Measurements from ENCODE around the gene SIGLEC7.

The SIGLEC7 gene

DNA sequence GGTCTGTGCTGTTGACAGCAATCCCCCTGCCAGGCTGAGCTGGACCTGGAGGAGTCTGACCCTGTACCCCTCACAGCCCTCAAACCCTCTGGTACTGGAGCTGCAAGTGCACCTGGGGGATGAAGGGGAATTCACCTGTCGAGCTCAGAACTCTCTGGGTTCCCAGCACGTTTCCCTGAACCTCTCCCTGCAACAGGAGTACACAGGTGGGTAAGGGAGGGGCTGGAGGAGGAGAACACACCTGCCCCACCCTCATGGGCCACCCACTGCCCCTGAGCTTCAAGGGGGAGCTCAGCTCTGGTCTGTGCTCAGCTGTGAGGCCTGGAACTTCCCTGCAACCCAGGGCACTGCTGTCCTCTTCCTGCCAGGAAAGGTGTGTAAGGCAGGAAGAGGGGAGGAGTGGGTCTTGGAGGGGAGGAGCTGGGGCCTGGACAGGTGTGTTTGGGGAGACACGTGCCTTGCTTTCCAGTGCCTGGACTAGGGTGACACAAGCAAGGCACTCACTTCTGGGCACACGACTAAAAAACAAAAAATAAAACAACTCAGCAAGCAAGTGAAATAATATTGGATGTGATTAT lies 3.9 kb downstream of the SIGLEC7 start:
- Histone ChIP-seq H3K4me1 (ENCODE audit: control insufficient read depth in 2 of 2, insufficient read depth in 2 of 2, low read length in 2 of 2) (peaks cover 0 to 2% of the 10 kb centered on the region in 2 donors), H3K36me3 (ENCODE audit: control insufficient read depth in 2 of 2, insufficient read depth in 2 of 2, low read length in 2 of 2) (no peaks in the 10 kb centered on the region), H3K9me3 (ENCODE audit: control insufficient read depth in 2 of 2, low read length in 2 of 2) (no peaks in the 10 kb centered on the region), H3K27me3 (ENCODE audit: control insufficient read depth in 2 of 2, insufficient read depth in 2 of 2, low read length in 2 of 2) (no peaks in the 10 kb centered on the region), H3K4me3 (ENCODE audit: low read length in 2 of 2) (no peak overlapping the region), H3K9ac (ENCODE audit: low read depth in 1 of 2, low read length in 2 of 2) (no peak overlapping the region), H3K27ac (ENCODE audit: low read depth in 2 of 2, low read length in 2 of 2) (no peak overlapping the region)

- peaks cover 0 to 2% of the 10 kb centered on the region in 2 donors for H3K4me1 ChIP-seq (ENCODE audit: control insufficient read depth in 2 of 2, insufficient read depth in 2 of 2, low read length in 2 of 2)
- H3K36me3 ChIP-seq (ENCODE audit: control insufficient read depth in 2 of 2, insufficient read depth in 2 of 2, low read length in 2 of 2) = no peaks in the 10 kb centered on the region
- H3K9me3 ChIP-seq (ENCODE audit: control insufficient read depth in 2 of 2, low read length in 2 of 2) = no peaks in the 10 kb centered on the region
- H3K27me3 ChIP-seq (ENCODE audit: control insufficient read depth in 2 of 2, insufficient read depth in 2 of 2, low read length in 2 of 2) = no peaks in the 10 kb centered on the region
- no peak overlapping the region for H3K27ac ChIP-seq (ENCODE audit: low read depth in 2 of 2, low read length in 2 of 2)
- no peak overlapping the region for H3K4me3 ChIP-seq (ENCODE audit: low read length in 2 of 2)
- H3K9ac ChIP-seq (ENCODE audit: low read depth in 1 of 2, low read length in 2 of 2) = no peak overlapping the region
These were observed 4.7 kb downstream of the SIGLEC7 start for GRCh38 chr19:51146751-51147150.

DNA sequence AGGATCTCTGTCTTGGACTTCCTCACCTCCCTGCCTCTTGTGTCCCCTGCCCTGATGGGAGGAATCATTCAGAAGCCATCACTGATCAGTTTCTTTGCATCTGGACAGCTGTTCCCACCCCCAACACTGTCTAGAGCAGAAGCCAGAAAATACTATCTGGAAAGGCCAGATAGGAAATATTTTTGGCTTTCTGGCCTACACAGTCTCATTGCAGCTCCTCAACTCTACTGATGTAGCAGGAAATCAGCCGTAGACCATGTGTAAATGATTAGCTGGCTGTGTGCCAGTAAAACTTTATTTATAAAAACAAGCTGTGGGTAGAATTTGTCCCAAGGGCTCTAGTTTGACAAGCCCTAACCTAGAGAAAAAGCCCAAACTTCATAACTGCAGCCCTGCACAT lies 5.6 kb downstream of the SIGLEC7 start:
- Histone ChIP-seq H3K27me3 (ENCODE audit: control insufficient read depth in 2 of 2, insufficient read depth in 2 of 2, low read length in 2 of 2) (no peaks in the 10 kb centered on the region), H3K36me3 (ENCODE audit: control insufficient read depth in 2 of 2, insufficient read depth in 2 of 2, low read length in 2 of 2) (no peaks in the 10 kb centered on the region), H3K9ac (ENCODE audit: low read depth in 1 of 2, low read length in 2 of 2) (no peak overlapping the region), H3K4me3 (ENCODE audit: low read length in 2 of 2) (no peak overlapping the region), H3K4me1 (ENCODE audit: control insufficient read depth in 2 of 2, insufficient read depth in 2 of 2, low read length in 2 of 2) (no peaks in the 10 kb centered on the region), H3K27ac (ENCODE audit: low read depth in 2 of 2, low read length in 2 of 2) (no peak overlapping the region), H3K9me3 (ENCODE audit: control insufficient read depth in 2 of 2, low read length in 2 of 2) (no peaks in the 10 kb centered on the region)

DNA sequence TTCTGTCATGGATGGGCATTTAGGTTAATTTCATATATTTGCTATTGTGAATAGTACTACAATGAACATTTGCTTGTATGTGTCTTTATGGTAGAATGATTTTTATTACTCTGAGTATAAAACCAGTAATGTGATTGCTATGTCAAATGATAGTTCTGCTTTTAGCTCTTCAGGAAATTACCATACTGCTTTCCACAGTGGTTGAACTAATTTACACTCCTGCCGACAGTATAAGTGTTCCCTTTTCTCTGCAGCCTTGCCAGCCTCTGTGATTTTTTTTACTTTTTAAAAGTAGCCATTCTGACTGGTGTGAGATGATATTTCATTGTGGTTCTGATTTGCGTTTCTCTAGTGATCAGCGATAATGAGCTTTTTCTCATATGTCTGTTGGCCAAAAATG lies 6.5 kb downstream of the SIGLEC7 start:
- Histone ChIP-seq H3K9me3 (ENCODE audit: control insufficient read depth in 2 of 2, low read length in 2 of 2) (no peaks in the 10 kb centered on the region), H3K27ac (ENCODE audit: low read depth in 2 of 2, low read length in 2 of 2) (no peak overlapping the region), H3K27me3 (ENCODE audit: control insufficient read depth in 2 of 2, insufficient read depth in 2 of 2, low read length in 2 of 2) (no peaks in the 10 kb centered on the region), H3K4me1 (ENCODE audit: control insufficient read depth in 2 of 2, insufficient read depth in 2 of 2, low read length in 2 of 2) (no peaks in the 10 kb centered on the region), H3K36me3 (ENCODE audit: control insufficient read depth in 2 of 2, insufficient read depth in 2 of 2, low read length in 2 of 2) (no peaks in the 10 kb centered on the region), H3K9ac (ENCODE audit: low read depth in 1 of 2, low read length in 2 of 2) (no peak overlapping the region), H3K4me3 (ENCODE audit: low read length in 2 of 2) (no peak overlapping the region)

GRCh38 chr19:51150627-51151026 lies 8.5 kb downstream of the SIGLEC7 start:
- Histone ChIP-seq H3K36me3 (ENCODE audit: control insufficient read depth in 2 of 2, insufficient read depth in 2 of 2, low read length in 2 of 2) (no peaks in the 10 kb centered on the region), H3K9me3 (ENCODE audit: control insufficient read depth in 2 of 2, low read length in 2 of 2) (no peaks in the 10 kb centered on the region), H3K27ac (ENCODE audit: low read depth in 2 of 2, low read length in 2 of 2) (no peak overlapping the region), H3K9ac (ENCODE audit: low read depth in 1 of 2, low read length in 2 of 2) (no peak overlapping the region), H3K4me3 (ENCODE audit: low read length in 2 of 2) (no peak overlapping the region), H3K27me3 (ENCODE audit: control insufficient read depth in 2 of 2, insufficient read depth in 2 of 2, low read length in 2 of 2) (no peaks in the 10 kb centered on the region), H3K4me1 (ENCODE audit: control insufficient read depth in 2 of 2, insufficient read depth in 2 of 2, low read length in 2 of 2) (no peaks in the 10 kb centered on the region)

DNA sequence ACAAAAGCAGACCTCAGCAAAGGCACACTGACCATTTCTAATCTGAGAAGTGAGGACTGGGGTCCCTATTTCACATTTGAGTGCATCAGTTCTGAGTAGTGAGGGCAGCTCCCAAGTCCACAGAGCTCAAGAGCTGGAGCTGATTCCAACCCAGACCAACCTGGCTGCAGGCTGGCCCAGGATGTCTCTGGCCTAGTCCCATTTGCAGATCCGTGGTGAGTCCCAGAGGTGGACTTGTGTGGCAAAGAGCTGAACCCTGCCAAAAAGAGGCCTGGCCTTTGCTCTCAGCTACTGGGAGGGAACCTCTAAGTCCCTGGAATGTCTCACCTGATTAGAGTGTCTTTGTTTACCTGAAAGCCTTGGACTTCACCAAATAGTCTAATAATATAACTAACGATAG lies 14.6 kb downstream of the SIGLEC7 start:
- Histone ChIP-seq H3K36me3 (ENCODE audit: control insufficient read depth in 2 of 2, insufficient read depth in 2 of 2, low read length in 2 of 2) (no peaks in the 10 kb centered on the region), H3K4me1 (ENCODE audit: control insufficient read depth in 2 of 2, insufficient read depth in 2 of 2, low read length in 2 of 2) (no peaks in the 10 kb centered on the region), H3K27ac (ENCODE audit: low read depth in 2 of 2, low read length in 2 of 2) (no peak overlapping the region), H3K27me3 (ENCODE audit: control insufficient read depth in 2 of 2, insufficient read depth in 2 of 2, low read length in 2 of 2) (no peaks in the 10 kb centered on the region), H3K4me3 (ENCODE audit: low read length in 2 of 2) (no peak overlapping the region), H3K9me3 (ENCODE audit: control insufficient read depth in 2 of 2, low read length in 2 of 2) (no peaks in the 10 kb centered on the region), H3K9ac (ENCODE audit: low read depth in 1 of 2, low read length in 2 of 2) (no peak overlapping the region)

GRCh38 chr19:51157265-51157664 lies 15.2 kb downstream of the SIGLEC7 start:
- no peaks in the 10 kb centered on the region for H3K9me3 ChIP-seq (ENCODE audit: control insufficient read depth in 2 of 2, low read length in 2 of 2)
- H3K27ac ChIP-seq (ENCODE audit: low read depth in 2 of 2, low read length in 2 of 2) = no peak overlapping the region
- no peaks in the 10 kb centered on the region for H3K4me1 ChIP-seq (ENCODE audit: control insufficient read depth in 2 of 2, insufficient read depth in 2 of 2, low read length in 2 of 2)
- H3K9ac ChIP-seq (ENCODE audit: low read depth in 1 of 2, low read length in 2 of 2) = no peak overlapping the region
- H3K4me3 ChIP-seq (ENCODE audit: low read length in 2 of 2) = no peak overlapping the region
- H3K27me3 ChIP-seq (ENCODE audit: control insufficient read depth in 2 of 2, insufficient read depth in 2 of 2, low read length in 2 of 2) = no peaks in the 10 kb centered on the region
- H3K36me3 ChIP-seq (ENCODE audit: control insufficient read depth in 2 of 2, insufficient read depth in 2 of 2, low read length in 2 of 2) = no peaks in the 10 kb centered on the region

- Histone ChIP-seq H3K9me3 (ENCODE audit: control insufficient read depth in 2 of 2, low read length in 2 of 2) (no peaks in the 10 kb centered on the region), H3K27me3 (ENCODE audit: control insufficient read depth in 2 of 2, insufficient read depth in 2 of 2, low read length in 2 of 2) (no peaks in the 10 kb centered on the region), H3K36me3 (ENCODE audit: control insufficient read depth in 2 of 2, insufficient read depth in 2 of 2, low read length in 2 of 2) (no peaks in the 10 kb centered on the region), H3K4me1 (ENCODE audit: control insufficient read depth in 2 of 2, insufficient read depth in 2 of 2, low read length in 2 of 2) (no peaks in the 10 kb centered on the region), H3K9ac (ENCODE audit: low read depth in 1 of 2, low read length in 2 of 2) (no peak overlapping the region), H3K27ac (ENCODE audit: low read depth in 2 of 2, low read length in 2 of 2) (no peak overlapping the region), H3K4me3 (ENCODE audit: low read length in 2 of 2) (no peak overlapping the region)
These were observed 16.5 kb downstream of the SIGLEC7 start for GRCh38 chr19:51158474-51159129.

DNA sequence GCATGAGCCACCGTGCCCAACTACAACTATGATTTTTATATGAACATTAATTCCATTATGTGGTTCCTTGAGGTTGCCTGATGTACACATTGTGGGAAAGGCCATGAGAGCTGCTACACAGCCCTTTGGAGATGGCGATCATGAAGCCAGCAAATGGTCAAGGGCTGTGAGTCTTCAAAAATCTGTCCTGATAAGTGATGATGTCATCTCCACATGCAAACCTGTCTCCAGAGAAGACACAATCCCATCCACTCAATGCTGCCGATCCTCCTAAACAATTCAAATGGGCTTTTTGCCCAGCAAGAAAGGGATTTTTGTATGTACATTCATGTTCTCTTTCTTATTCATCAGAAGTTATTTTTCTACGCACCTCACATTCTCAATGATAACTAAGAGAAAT lies 17.6 kb downstream of the SIGLEC7 start:
- H3K4me1 ChIP-seq (ENCODE audit: control insufficient read depth in 2 of 2, insufficient read depth in 2 of 2, low read length in 2 of 2) = no peaks in the 10 kb centered on the region
- no peak overlapping the region for H3K27ac ChIP-seq (ENCODE audit: low read depth in 2 of 2, low read length in 2 of 2)
- H3K27me3 ChIP-seq (ENCODE audit: control insufficient read depth in 2 of 2, insufficient read depth in 2 of 2, low read length in 2 of 2) = no peaks in the 10 kb centered on the region
- no peaks in the 10 kb centered on the region for H3K9me3 ChIP-seq (ENCODE audit: control insufficient read depth in 2 of 2, low read length in 2 of 2)
- H3K36me3 ChIP-seq (ENCODE audit: control insufficient read depth in 2 of 2, insufficient read depth in 2 of 2, low read length in 2 of 2) = no peaks in the 10 kb centered on the region
- no peak overlapping the region for H3K9ac ChIP-seq (ENCODE audit: low read depth in 1 of 2, low read length in 2 of 2)
- no peak overlapping the region for H3K4me3 ChIP-seq (ENCODE audit: low read length in 2 of 2)

- H3K27me3 ChIP-seq (ENCODE audit: control insufficient read depth in 2 of 2, insufficient read depth in 2 of 2, low read length in 2 of 2) = no peaks in the 10 kb centered on the region
- no peaks in the 10 kb centered on the region for H3K4me1 ChIP-seq (ENCODE audit: control insufficient read depth in 2 of 2, insufficient read depth in 2 of 2, low read length in 2 of 2)
- no peak overlapping the region for H3K4me3 ChIP-seq (ENCODE audit: low read length in 2 of 2)
- no peak overlapping the region for H3K9ac ChIP-seq (ENCODE audit: low read depth in 1 of 2, low read length in 2 of 2)
- H3K36me3 ChIP-seq (ENCODE audit: control insufficient read depth in 2 of 2, insufficient read depth in 2 of 2, low read length in 2 of 2) = no peaks in the 10 kb centered on the region
- no peak overlapping the region for H3K27ac ChIP-seq (ENCODE audit: low read depth in 2 of 2, low read length in 2 of 2)
- H3K9me3 ChIP-seq (ENCODE audit: control insufficient read depth in 2 of 2, low read length in 2 of 2) = no peaks in the 10 kb centered on the region
These were observed 19.2 kb downstream of the SIGLEC7 start for GRCh38 chr19:51161266-51161665.

All from mucosa of rectum (tissue), 2 donors.